Body of pancreas (tissue), 4 donors: ENCODE data around the gene ARAP2.

ENCODE experiments used
- POLR2A ChIP-seq, 3 donors: fragments of 450-650 bp; IDR thresholded peaks; one replicate each; pipeline ENCODE4 v1.6.1; 2016; ENCODE audit warnings: antibody characterized with exemption in 3 of 3, mild to moderate bottlenecking in 2 of 3
- TF ChIP-seq, protein P1 (sequence below), 7 experiments: fragments of 450-650 bp in 4 of 7; fragments of 200-600 bp in 3 of 7; sonication (generic) in 3 of 7; IDR thresholded peaks; one replicate each; pipeline ENCODE4 v1.5.1; 2016 to 2019; ENCODE audit warnings: antibody characterized with exemption in 7 of 7

- TF ChIP-seq, protein P1, sequence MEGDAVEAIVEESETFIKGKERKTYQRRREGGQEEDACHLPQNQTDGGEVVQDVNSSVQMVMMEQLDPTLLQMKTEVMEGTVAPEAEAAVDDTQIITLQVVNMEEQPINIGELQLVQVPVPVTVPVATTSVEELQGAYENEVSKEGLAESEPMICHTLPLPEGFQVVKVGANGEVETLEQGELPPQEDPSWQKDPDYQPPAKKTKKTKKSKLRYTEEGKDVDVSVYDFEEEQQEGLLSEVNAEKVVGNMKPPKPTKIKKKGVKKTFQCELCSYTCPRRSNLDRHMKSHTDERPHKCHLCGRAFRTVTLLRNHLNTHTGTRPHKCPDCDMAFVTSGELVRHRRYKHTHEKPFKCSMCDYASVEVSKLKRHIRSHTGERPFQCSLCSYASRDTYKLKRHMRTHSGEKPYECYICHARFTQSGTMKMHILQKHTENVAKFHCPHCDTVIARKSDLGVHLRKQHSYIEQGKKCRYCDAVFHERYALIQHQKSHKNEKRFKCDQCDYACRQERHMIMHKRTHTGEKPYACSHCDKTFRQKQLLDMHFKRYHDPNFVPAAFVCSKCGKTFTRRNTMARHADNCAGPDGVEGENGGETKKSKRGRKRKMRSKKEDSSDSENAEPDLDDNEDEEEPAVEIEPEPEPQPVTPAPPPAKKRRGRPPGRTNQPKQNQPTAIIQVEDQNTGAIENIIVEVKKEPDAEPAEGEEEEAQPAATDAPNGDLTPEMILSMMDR (IDR thresholded peaks at IDR 0.05): no peak
- no peak for TF ChIP-seq POLR2A (IDR thresholded peaks at IDR 0.05)
Measured at GRCh38 chr4:36208893-36209473, 35.3 kb downstream of the ARAP2 start.
